HG02840 (cell line): Measurements from ENCODE around the gene UBA3.

Experiments
- ATAC-seq: cut with Tn5 transposase; IDR thresholded peaks from one replicate; pipeline ENCODE4 v1.9.1; 2021; ENCODE audit warnings: mild to moderate bottlenecking, moderate library complexity, moderate number of reproducible peaks; ENCODE audit not compliant: unreplicated experiment, low FRiP score

UBA3 gene

GRCh38 chr3:69080233-69080920 is at the start of gene UBA3:
Gene UBA3 (minus strand): TSS chr3:69080365. CDS start chr3:69080353, 12 bp downstream.
- ATAC-seq, result peak; percentile 42

- no peak for ATAC-seq
Observed at GRCh38 chr3:69129531-69129930, 49.4 kb upstream of the UBA3 start.

DNA sequence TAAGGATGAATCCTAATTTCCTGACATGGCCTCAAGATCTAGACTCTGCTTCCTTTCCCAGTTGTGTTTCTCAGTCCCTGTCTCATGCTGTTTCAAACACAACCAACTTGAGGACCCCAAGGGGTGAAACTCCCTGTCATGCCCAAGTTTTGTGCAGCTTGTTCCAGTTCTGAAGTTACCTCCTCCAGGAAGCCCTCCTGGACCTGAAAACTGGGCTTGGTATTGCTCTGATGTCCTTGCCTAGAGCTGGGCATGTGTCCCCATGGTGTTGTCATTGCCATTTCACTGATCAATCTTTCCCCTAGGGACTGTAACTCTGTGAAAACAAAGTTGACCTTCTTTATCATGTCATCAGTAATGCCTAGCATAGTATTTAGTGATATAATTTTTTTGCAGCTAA is 48.3 kb upstream of the UBA3 start:
- ATAC-seq, result no peak

GRCh38 chr3:69126999-69127398 is 46.8 kb upstream of the UBA3 start:
- no peak for ATAC-seq

GRCh38 chr3:69126216-69126615 is 46.1 kb upstream of the UBA3 start:
- no peak for ATAC-seq

GRCh38 chr3:69122403-69122802 is 42.2 kb upstream of the UBA3 start, which contains the start of gene LMOD3:
Gene LMOD3 (minus strand): TSS chr3:69122595. CDS start chr3:69122386, 209 bp downstream.
- ATAC-seq, result no peak

DNA sequence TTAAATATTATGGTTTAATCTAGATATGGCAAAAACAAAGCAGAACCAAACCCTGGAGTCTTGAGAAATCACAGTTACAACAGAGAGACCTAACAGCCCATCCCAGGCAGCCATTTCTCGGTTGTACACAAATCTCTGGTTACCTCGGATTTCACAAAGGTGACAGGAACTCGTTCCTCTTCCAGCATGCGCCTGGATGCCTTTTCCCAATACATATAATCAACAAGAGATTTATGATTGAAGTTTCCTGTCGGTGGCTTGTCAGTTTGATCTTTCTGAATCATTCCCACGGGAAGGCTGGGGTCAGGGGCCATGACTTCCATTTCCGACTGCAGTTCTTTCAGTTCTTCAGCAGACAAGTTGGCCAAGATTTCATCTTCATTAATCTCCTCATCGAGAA is 41.8 kb upstream of the UBA3 start:
- no peak for ATAC-seq

DNA sequence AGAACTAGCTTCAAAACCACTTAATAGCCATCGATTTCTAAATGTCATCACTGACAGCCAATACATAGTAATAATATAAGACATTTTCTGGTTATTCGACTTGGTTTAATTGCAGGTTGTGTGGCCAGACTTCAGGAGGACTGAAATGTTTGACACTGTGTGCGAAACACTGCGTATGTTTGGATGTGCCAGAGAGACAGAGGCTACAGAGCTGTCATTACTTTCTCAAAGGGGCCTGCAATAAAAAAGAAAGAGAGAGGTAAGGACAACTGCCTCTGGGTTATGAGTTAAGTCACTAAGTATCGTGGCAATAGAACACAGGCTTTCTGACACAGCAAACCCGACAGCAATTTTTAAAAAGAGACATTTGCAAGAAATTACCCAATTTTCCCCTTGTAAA is 41.3 kb upstream of the UBA3 start:
- ATAC-seq, result no peak

DNA sequence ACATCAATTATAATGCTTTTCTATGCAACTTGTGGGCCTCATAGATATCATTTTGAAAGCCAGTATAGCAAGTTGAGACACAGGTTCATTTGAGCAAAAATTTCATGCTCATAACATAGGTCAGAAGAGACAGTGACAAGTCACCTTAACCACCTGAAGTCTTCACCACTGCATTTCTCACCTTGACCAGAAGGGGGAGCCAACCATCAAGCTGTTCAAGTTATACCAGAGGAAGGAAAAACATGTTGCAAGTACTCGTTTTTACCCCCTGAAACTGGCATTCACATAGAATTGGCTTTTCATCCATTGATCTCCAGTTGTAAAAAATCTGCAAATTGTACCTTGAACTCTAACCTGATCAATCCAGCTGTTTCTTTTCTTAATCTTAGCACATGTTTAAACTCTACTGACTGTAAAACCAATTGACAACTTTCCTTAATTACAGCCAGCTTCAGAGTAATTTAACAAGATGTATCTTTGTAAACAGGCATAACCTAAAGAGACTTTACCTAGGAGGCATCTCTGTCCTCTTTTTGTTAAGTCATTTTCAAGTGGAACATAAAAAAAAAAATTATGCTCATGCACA is 40.8 kb upstream of the UBA3 start:
- peak; percentile 79 for ATAC-seq

- no peak for ATAC-seq
Observed at GRCh38 chr3:69119681-69120080, 39.5 kb upstream of the UBA3 start.

GRCh38 chr3:69119138-69119537 is 39.0 kb upstream of the UBA3 start:
- ATAC-seq, result no peak

DNA sequence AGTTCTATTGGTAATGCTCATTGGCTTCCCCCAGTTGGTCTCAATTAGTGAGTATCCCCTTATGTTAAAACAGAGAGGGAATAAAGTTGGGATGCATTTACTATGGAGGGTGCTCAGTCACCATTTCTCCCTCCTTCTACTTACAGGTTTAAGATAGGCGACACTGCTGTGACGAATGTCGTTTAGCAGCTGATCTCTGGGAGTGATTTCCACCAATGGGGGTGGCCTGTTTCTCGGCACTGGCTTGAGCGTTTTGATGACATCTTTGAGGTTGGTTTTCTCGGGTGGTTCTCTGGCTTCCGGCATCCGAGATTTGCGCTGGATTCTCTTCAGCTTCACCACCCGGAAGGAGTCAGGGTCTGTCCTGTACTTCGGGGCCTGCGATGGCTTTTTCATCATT is 38.4 kb upstream of the UBA3 start:
- no peak for ATAC-seq

- ATAC-seq, result no peak
Observed at GRCh38 chr3:69116897-69117296, 36.7 kb upstream of the UBA3 start.

- no peak for ATAC-seq
Observed at GRCh38 chr3:69116162-69116561, 36.0 kb upstream of the UBA3 start.

- no peak for ATAC-seq
Observed at GRCh38 chr3:69115731-69116130, 35.6 kb upstream of the UBA3 start.

DNA sequence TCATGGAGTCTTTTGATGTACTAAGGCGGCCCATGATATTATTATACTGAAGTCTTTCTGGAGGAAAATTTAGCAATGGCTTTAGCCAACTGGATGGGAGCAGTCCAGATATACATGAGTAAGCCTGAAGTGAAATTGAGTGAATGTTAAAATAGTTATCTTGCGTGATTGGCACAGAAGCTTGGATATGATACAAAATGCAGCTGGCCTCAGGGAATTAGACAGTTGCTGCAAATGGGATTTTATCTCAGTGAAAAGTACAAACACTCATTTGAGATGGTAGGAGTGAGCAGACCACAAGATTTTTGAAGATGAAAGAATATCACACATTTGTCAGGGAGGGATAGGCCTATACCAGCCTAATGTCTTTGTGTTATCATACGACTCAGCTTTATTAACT is 33.4 kb upstream of the UBA3 start:
- no peak for ATAC-seq

DNA sequence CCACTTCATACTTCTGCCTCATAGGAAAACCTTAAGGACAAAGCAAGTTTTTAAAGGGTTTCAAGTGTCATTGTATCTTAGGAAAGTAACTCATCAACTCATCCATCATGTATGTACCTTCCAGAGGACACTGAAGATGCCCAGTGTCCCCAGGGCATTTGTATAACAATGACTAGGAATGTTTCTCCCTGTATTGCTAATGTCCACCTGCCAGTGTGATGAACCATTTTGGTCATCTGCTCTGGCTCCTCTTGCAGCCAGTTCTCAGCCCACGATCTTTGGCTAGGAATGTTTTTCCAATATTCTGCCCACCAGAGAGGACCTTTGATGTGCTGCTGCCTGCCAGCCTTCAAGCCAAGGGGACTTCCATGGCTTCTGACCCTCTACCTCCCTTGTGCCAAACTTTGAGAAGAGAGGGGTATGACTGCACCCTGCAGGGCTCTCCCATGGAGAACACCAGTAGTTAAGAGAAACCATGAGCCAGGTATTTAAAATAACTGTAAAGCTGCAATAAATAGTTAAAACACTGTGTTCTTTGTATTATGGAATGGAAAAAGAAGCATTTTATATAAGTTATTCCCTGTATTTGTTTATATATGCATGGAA is 30.9 kb upstream of the UBA3 start:
- ATAC-seq, result no peak

DNA sequence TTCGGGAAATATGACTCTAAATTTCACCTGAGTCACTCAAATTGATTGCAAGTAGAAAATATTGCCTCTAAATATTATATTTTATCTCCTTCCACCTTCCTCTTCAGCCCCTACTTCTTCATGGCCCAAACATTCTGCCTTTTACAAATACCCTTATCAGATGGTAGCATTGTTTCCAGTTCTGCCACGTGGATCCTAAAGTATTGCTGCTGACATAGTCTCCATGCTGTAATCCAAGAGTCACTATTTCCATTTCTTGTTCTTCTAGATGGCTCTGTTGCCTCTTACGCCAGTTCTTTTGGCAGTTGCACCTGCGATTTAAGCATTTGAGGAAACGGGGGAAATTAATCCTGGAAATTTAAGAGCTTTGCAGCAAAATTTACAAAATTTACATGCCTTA is 28.6 kb upstream of the UBA3 start:
- ATAC-seq, result no peak

GRCh38 chr3:69107841-69108240 is 27.7 kb upstream of the UBA3 start:
- no peak for ATAC-seq

DNA sequence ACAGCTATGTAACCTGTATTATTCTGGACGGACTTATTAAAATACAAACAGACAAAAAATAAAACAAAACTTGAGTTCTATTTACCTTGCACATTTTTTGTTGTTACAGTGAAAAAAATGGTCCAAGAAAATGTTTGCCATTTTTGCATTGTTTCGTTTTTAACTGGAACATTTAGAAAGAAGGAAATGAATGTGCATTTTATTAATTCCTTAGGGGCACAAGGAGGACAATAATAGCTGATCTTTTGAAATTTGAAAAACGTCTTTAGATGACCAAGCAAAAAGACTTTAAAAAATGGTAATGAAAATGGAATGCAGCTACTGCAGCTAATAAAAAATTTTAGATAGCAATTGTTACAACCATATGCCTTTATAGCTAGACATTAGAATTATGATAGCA is 25.2 kb upstream of the UBA3 start:
- no peak for ATAC-seq

- no peak for ATAC-seq
Observed at GRCh38 chr3:69104586-69104985, 24.4 kb upstream of the UBA3 start.

DNA sequence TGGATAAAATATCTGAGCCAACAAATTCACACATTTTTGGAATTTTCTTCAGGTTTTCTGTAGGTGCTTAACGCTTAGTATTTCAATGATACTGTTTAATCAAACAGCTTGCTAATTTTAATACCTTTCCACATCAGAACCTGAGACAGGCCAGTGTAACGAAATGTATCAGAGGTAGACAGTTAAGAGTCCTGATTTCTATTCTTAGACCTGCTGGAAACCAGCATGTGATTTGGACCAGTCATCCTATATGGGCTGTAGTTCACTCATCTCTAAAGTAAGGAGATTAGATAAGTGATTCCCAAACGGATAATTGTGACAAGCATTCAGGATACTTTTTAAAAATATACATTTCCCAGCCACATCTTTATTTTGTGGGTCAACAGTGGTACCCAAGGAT is 23.0 kb upstream of the UBA3 start:
- no peak for ATAC-seq
